VCaP (cell line): ENCODE results near the gene RALB.
"Not testable (repeated sequence)": the region's sequence is repeated elsewhere in the genome, so short reads cannot be mapped to it uniquely, and the experiment has no call there.

Source experiments
- H3K27ac ChIP-seq: fragments of 450-650 bp; 2 replicates; pipeline ENCODE4 v1.5.1; 2017
- TF ChIP-seq, protein P1 (sequence below): fragments of 450-650 bp; conservative IDR thresholded peaks from 2 replicates; pipeline ENCODE4 v1.5.1; 2017; ENCODE audit warnings: mild to moderate bottlenecking, moderate library complexity

The RALB gene

DNA sequence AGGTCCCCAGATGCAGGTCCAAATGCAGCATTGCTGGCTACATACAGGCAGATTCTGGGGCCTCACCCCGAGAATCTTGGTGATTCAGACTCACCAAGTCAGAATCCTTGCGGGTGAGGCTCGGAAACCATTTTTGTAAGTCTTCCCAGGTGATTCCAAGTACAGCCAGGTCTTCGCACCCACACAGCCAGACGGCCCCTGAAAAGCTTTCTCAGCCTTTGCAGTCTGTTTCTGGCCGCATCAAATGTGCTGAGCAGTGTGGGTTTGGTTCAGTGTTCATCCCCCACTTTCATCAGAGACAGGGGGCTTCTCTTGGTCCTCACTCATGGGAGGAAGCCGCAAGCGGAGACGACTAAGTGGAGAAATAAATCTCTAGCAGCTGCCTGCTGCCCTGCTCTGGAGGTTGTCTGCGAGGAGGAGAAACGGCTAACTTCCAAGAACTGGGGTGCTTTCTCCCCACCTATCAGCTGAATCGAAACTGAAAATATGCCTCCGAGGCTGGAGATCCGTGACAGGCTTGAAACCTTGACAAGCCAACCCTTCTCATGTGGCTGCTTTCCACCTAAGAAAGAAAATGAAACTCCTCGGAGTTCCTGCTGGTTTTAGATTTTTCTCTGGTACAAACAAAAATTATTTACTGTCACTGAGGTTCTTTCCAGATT, 20.5 kb upstream of the RALB start:
- TF ChIP-seq, protein P1, sequence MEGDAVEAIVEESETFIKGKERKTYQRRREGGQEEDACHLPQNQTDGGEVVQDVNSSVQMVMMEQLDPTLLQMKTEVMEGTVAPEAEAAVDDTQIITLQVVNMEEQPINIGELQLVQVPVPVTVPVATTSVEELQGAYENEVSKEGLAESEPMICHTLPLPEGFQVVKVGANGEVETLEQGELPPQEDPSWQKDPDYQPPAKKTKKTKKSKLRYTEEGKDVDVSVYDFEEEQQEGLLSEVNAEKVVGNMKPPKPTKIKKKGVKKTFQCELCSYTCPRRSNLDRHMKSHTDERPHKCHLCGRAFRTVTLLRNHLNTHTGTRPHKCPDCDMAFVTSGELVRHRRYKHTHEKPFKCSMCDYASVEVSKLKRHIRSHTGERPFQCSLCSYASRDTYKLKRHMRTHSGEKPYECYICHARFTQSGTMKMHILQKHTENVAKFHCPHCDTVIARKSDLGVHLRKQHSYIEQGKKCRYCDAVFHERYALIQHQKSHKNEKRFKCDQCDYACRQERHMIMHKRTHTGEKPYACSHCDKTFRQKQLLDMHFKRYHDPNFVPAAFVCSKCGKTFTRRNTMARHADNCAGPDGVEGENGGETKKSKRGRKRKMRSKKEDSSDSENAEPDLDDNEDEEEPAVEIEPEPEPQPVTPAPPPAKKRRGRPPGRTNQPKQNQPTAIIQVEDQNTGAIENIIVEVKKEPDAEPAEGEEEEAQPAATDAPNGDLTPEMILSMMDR: no peak
- H3K27ac ChIP-seq: no peak overlapping the region

DNA sequence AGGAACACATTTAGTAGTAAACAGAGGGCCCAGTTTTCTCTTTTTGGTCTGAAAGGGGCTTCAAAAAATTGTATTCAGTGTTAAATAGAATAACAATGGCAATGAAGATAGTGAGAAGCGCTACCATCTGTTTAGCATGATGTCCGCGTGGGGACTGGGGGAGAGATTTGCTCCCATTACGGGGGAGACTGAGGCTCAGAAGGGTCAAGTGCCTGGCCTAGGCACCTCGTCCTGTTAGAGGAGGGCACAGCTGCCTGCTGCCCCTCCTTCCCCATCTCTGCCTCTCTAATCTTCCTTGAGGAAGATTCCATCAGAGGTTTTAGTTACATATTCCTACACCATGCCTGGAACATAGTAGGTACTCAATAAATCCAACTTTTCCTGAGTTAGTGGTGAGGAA, 19.4 kb upstream of the RALB start:
- TF ChIP-seq, protein P1: no peak

DNA sequence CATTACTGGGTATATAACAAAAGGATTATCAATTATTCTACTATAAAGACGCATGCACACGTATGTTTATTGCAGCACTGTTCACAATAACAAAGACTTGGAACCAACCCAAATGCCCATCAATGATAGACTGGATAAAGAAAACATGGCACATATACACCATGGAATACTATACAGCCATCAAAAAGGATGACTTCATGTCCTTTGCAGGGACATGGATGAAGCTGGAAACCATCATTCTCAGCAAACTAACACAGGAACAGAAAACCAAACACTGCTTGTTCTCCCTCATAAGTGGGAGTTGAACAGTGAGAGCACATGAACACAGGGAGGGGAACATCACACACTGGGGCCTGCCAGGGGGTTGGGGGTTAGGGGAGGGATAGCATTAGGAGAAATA, 17.5 kb upstream of the RALB start:
- not testable (repeated sequence) for H3K27ac ChIP-seq

More for the DNA sequence above, 19.4 kb upstream of the RALB start:
- H3K27ac ChIP-seq: no peak overlapping the region

DNA sequence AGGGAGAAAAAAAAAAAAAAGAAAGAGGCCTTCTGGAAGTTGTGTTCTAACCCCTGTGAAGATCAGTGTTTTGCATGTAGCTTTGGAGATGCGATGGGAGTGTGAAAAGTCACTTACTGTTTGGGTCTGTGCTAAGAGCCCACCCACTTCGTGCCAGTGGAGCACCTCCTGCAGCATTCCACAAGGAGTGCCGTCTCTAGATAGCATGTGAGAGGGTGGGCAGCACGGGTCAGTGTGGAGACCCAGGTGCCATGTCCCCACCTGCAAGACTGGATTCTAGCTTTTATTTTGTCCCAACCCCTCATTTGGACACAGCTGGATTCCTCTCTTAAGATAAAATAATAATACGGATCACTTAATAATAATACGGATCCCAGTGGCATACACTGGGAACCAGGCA, 17.0 kb upstream of the RALB start:
- H3K27ac ChIP-seq: no peak overlapping the region
- TF ChIP-seq, protein P1: no peak

DNA sequence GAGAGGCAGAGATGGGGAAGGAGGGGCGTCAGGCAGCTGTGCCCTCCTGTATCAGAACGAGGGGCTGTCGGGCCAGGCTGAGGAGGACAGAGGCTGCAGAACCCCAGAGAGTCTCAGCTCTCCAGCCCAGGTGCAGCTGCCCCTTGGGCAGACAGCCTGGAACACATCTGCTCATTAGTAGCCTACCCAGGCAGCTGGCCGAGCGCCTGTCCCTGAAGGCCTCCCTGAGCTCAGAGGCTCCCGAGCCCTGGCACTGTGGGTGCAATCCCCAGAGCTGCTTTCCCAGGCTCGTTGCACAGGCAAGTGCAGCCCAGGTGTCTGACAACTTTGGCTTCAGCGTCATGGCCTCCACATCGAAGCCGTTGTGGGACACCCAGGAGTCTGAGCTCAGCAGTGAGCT, 16.3 kb upstream of the RALB start:
- no peak overlapping the region for H3K27ac ChIP-seq
- TF ChIP-seq, protein P1: no peak

DNA sequence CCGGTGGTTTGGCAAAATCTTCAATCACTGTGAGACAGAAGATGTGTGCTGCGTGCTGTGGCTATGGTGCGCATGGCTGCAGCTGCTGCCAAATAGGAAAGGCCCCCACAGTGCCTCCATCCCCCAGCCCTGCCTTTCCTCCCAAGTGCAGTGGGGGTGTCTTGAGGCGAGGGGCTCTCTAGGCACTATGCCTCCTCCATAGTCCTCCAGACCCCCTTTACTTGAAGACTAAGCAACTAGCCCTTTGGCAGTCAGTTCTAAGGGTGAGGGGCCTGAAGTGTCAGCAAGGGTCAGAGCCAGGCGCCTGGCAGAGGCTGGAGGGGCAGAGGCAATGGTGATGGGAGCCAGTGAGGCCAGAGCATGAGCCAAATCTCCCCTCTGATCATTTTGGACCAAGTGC, 15.9 kb upstream of the RALB start:
- no peak overlapping the region for H3K27ac ChIP-seq
- TF ChIP-seq, protein P1: no peak

DNA sequence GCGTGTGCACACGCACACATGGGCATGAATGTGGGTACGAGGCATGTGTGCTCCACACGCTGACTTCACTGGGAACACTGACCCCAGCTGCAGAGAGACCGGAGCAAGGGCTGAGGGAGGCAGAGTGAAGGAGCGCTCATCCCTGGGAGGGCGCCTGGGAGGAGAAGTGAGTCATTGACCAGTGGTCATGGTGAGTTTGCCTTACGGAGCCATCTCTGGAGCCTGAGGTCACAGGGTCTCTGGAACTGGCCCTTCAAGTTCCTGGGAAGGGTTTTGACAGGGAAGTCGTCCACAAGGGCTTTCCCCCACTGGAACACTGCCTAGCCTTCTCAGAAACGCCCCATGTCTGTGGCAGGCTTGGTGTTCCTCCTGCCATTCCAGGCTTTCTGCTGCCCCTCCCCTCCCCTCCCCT, 15.2 kb upstream of the RALB start:
- TF ChIP-seq, protein P1: no peak
- H3K27ac ChIP-seq: no peak overlapping the region

DNA sequence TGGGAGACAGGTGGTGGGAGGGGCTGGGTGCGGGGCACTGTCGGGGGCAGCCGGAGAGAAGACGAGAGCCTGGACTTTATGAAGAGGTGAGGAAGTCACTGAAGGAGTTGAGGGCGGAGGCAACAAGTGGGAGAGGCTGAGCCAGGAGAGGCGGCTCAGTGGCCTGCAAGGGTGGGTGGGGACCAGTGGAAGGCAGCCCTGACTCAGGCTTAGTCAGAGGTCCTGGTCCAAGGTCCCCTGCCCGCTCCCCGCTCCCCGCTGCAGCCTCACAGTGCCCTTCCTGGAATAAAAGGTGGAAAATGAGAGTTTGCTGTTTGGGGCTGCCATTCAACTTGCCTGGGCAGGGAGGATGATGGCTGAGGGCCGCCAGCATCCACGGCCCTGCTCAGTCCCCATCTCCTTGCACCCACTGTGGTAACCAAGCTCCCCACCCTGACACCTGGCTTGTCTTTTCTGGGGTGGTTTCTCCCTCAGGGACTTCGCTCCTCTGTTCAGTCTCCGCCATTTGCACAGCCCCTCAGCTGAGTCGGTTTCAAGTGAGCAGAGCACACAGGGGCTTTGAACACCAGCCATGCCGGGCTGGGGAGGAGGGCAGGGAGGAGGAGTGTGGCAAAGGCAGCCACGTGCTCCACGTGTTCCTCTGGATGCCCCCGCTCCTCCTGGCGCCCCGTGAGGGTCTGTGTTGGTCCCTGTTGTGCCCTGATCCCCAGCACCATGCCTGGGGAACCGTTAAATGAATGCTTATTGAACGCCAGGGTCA, 13.7 kb upstream of the RALB start:
- no peak overlapping the region for H3K27ac ChIP-seq
- TF ChIP-seq, protein P1: no peak
